Adipose tissue (tissue), 3 donors: Measurements from ENCODE around the gene CHST11. TPM values are rescaled to one million over a fixed set of nuclear protein-coding genes. Genes with fewer than 3 reads are reported as not detected.

Experiments
- H3K27ac ChIP-seq: one replicate; pipeline ENCODE4 v1.5.1; 2013; ENCODE audit warnings: low read depth, low read length
- WGBS, 3 donors: extraction: QIAGEN DNeasy Blood & Tissue Kit; methylation state at CpG; one replicate each; pipeline ENCODE4 v1.1.7; 2013; 5-methylcytosine and 5-hydroxymethylcytosine counted together
- polyA plus RNA-seq, 3 donors: library from polyadenylated mRNA; stranded (reverse); fragments of 200-250 nt; gene quantifications; one replicate each; pipeline ENCODE4 v1.2.3, GENCODE V29; 2013
- donor health status: healthy with polysubstance abuse.
- donor health status: Bipolar disorder and iron deficiency.
- donor health status: healthy.

CHST11 gene
- polyA plus RNA-seq: 1 to 10 TPM; 2.0 to 6.6 (median 3.6) TPM

DNA sequence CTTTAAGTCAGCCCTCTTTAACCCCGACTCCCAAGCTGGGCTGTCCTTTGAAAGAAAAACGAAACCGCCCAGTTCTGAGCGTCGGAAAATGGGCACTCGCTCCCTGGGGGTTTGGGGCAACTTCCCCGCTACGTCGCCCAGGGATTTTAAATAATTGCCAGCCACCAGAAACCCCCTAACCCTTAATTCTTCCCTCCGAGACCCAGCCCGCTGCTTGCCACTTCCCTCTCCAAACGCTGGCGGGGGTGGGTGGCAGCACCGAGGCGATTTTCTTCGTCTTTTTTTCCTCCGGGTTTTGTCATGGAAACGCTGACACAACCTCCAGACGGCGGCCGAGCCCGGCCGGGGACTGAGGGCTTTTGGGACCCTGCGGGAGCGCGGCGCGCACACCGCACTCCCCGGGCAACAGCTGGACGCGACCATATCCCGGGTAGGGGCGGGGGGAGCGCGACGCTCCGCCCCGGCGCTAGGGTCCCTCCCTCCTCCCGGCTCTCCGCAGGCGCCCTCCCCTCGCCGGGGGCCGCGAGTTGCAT is at the start of gene CHST11:
Gene CHST11 (plus strand): TSS at position 532 of the 533 bp plus-strand sequence.
- H3K27ac ChIP-seq: no peak within 1 kb of the TSS
- whole genome bisulfite sequencing, 3 donors: 0 to 1% (median 0%) methylated on average over 47 of the region's 47 CpGs

DNA sequence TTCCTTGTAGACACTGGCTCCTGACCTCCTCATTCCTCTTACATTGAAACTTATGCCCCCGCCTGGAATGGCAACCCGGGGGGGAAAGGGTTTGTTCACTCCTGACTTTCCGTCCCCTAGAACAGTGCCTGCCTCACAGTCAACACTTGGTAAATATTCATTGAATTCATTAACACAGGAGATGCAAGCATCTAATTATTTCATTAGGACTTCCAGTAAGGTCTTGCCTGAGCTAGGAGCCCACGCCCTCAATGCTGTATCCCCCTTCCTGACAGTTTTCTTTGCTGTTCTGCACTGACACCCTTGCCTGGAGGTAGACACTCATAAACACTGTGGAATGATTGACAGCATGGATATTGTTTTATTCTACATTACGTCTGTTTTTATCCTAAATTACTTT is 49.3 kb upstream of the CHST11 start:
- 86 to 95% (median 94%) methylated on average over 5 of the region's 5 CpGs for WGBS, 3 donors
- H3K27ac ChIP-seq: no peak overlapping the region

DNA sequence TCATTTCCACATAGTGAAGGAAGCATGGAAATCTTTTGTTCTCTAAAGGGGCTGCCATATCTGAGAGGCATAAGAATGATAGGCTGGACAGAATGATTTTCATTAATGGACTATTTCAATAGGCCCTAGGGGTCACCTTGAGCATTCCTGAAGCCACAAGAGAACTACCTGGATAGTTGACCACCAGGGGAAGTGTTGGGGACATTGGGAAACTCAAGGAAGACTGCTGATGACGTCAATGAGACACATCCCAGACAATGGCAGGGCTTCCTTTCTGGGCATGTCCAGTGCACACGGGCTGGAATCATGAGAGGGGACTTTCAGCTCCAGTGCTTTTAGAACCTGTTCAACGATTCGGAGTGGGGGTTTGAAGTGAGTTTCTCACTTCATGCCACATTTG is 48.8 kb upstream of the CHST11 start:
- WGBS, 3 donors: 35 to 81% (median 41%) methylated on average over 4 of the region's 4 CpGs
- no peak overlapping the region for H3K27ac ChIP-seq

DNA sequence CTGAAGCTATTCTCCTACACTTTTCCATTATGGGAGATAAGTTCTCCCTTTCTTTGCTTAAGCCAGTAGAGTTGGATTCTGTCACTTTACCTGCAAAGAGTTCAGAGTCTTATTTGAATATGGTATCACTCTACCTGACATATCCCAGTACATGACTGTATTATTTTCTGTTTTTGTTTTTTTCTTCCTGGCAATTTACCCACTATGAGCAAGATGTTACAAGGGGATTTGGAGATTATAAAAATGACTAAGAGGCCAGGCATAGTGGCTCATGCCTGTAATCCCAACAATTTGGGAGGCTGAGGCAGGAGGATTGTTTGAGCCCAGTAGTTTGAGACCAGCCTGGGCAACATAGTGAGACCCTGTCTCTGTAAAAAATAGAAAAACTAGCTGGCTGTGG is 46.4 kb upstream of the CHST11 start:
- no peak overlapping the region for H3K27ac ChIP-seq

DNA sequence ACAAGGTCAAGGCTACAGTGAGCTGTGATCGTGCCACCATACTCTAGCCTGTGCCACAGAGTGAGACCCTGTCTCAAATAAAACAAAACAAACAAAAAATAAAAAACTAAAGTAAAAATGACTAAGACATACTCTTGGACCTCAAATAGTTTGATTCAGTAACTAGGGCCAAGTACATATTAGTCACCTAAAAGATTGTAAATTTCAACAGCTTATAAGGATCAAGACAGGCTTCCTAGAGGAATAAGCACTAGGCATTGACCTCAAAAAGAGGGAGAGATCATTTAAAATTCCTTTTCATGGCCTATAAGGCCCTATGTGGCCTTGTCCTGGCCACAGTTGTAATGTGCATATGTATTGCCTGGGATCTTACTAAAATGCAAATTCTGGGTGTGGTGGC is 46.0 kb upstream of the CHST11 start:
- no peak overlapping the region for H3K27ac ChIP-seq
- WGBS, 3 donors: 83 to 98% (median 96%) methylated on average over 1 of the region's 1 CpG

DNA sequence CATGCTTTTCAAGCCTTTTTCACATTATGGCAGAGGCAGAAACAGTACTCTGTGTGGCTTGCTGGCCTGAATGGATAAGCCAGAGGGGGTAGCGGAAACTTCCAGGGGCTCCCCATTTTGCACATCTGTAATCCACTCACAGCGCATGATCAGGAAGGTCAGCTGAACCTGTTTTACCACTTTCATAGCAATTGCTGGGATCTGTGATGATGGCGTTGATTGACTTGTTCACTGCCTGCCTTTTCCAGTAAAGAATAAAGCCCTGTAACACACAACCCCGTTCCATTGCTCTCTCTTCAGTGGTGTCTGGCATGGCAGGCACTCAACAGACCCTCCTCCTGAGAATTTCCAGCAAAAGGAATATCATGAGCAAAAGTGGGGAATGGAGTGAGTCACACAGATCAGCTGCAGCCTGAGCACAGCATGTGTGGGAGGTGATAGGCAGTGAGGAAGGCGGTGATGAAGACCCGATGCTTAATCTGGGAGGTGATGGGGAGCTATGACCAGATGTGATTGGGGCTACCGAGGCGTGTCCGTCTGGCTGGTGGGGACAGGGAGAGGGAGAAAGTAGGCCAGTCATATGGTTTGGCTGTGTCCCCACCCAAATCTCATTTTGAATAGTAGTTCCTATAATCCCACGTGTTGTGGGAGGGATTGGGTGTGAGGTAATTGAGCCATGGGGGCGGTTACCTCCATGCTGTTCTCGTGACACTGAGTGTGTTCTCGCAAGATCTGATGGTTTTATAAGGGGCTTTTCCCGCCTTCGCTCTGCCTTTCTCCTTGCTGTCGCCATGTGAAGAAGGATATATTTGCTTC is 44.7 kb upstream of the CHST11 start:
- 87 to 92% (median 91%) methylated on average over 16 of the region's 16 CpGs for WGBS, 3 donors
- H3K27ac ChIP-seq: no peak overlapping the region

DNA sequence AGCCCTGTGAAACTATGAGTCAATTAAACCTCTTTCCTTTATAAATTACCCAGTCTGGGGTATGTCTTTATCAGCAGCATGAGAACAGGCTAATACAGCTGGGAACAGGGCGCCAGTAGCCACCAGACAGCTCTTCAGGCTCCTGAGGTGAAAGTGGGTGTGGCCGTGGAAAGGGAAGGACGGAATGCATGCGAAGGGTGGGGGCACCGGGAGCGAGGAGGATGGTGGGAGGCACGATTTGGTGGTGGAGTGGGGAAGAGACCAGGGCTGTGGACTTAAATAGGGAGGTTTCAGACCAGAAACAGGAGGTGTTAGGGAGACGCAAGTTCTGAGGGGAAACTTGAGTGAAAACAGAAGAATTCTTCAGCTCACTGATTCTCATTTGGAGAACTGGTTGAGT is 44.1 kb upstream of the CHST11 start:
- WGBS, 3 donors: 85 to 94% (median 85%) methylated on average over 8 of the region's 8 CpGs
- no peak overlapping the region for H3K27ac ChIP-seq

DNA sequence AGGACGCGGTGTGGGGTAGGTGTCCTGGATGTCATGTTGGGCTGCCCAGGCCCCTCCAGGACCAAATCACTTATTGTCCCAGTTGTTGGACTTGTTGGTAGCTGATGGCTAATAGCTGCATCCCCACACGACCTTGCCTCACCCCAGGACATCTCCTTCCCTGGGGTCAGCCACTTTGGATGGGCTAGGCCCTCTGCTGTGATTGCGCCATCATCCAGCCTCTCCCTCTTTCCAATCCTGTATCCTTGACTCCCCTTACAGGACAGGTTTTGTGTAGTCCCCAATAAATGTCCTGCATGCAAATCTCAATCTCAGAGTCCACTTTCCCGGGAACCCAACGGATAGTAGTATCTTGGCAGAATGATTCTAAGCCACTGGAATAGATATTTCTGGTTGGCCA is 43.4 kb upstream of the CHST11 start:
- WGBS, 3 donors: 89 to 93% (median 90%) methylated on average over 6 of the region's 6 CpGs
- H3K27ac ChIP-seq: no peak overlapping the region

DNA sequence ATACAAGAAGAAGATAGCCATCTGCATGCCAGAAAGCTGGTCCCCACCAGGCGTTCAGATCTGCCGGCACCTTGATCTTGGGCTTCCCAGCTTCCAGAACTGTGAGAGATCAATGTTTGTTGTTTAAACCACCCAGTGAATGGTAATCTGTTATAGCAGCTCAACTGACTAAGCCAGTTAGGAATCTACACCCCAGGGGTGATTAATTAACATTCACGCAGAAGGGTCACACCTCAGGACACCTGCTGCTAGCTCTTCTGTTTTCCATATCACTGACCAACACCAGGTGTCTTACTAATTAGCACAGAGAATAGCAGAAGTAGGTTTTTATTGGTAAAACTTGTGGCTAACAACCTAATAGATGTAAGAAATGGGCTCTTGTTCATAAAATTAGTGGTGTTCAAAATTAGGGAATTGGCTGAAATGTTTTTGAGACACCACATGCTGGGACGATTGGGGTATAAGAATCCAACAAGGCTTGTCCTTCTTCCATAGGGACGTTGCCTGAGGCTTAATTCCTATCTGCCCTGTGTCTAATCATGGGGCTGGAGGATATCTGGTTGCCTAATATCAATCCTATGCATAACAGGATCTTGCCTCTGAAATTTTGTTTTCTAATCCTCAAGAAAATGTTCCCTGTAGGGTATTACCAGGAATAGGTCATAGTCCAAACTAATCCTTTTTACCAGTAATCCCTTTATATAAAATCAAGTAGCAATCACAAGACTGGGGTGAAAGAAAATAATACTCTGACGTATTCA is 42.0 kb upstream of the CHST11 start:
- no peak overlapping the region for H3K27ac ChIP-seq
- 62 to 71% (median 68%) methylated on average over 6 of the region's 6 CpGs for WGBS, 3 donors

DNA sequence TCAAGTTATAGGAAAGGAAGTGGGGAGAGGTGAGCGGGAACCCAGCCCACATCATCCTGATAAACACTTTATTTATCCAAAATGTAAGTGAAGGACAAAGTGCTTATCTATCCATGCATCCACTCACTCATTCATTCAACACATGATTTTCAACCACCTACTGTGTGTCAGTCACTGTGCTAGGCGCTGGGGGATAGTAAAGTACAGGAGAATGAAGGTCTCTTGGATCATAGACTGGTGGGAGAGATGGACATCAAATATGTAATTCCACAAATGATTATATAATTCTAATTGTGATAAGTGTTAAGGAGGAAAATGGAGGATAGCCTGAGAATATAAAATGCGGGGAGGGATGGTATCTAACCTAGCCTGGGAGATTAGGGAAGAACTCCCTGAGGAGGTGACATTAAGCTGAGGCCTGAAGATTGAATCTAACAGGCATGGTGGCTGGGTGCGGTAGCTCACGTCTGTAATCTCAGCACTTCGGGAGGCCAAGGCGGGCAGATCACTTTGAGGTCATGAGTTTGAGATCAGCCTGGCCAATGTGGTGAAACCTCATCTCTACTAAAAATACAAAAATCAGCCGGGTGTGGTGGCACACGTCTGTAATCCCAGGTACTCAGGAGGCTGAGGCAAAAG is 41.3 kb upstream of the CHST11 start:
- WGBS, 3 donors: 94 to 98% (median 96%) methylated on average over 9 of the region's 9 CpGs

DNA sequence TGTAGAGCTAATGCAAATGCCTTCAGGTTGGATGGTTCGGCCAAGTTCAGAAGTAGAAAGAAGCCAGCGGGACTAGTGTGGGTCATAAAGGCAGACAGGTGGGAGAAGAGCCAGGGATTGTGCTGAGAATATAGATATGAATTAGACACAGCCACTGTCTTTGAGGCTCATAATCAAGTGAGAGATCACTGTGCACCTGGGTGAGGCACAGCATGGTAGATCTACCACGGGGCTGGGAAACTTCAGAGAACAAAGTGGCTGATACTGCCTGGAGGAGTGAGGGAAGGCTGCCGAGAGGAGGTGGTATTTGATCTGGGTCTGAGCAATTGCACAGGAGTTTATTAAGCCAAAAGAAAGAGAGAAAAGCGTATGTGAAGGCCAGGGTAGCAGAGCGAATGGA is 40.6 kb upstream of the CHST11 start:
- no peak overlapping the region for H3K27ac ChIP-seq
- WGBS, 3 donors: 82 to 88% (median 86%) methylated on average over 6 of the region's 6 CpGs

More for the DNA sequence above, 41.3 kb upstream of the CHST11 start:
- H3K27ac ChIP-seq: no peak overlapping the region

DNA sequence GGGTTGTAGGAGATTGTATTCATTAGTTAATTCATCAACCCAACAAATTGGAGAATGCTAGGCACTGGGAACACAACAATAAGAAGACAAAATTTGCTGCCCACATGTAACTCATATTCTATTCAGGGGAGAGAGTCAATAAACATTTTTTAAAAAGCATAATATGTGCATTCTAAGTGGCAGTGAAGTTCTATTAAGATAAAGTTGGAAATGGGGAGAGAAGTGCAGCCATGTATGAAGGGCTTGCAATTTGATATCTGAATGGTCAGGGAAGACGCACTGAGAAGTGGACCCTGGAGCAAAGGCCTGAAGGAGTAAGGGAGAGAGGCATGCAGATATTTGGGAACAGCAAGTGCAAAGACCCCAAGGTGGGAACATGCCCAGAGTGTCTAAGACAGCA is 40.2 kb upstream of the CHST11 start:
- H3K27ac ChIP-seq: no peak overlapping the region
- WGBS, 3 donors: 0 to 59% (median 0%) methylated on average over 1 of the region's 1 CpG

DNA sequence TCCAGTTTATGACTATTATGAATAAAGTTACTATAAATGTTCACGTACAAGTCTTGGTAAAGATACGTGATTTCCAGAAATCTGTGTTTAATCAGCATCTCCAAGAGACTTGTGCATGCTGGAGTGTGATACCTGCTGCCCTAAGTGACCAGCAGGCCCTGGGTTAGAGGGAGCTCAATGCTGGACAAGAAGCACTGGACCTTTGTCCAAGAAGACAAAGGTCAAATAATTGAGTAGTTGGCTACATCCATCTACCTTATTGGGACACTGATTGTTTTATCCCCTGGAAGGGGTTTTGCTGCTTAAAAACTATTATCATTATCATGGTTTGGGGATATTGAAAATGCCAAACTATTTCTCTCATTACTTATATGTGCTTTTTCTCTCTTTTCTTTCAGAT is 37.0 kb upstream of the CHST11 start:
- WGBS, 3 donors: 93 to 98% (median 93%) methylated on average over 2 of the region's 2 CpGs

DNA sequence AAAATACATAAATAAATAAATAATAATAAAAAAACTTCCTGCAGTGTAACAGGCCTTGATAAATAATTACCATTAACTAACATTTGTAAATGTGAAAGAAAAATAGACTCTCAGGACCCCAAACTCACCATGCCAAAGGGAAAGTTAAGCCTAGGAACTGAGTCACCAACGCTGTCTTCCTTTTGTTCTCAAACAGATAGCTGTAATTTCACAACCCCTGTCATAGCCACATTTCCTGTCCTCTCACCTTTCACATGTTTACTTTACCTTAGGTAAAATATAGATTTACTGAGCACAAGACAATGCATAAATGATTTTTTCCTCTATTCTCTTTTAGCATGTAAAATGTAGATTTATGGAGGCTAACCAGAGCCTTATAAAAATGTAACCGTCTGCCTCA is 35.9 kb upstream of the CHST11 start:
- WGBS, 3 donors: 58 to 68% (median 66%) methylated on average over 2 of the region's 2 CpGs
- H3K27ac ChIP-seq: no peak overlapping the region

More for the DNA sequence above, 37.0 kb upstream of the CHST11 start:
- H3K27ac ChIP-seq: no peak overlapping the region

DNA sequence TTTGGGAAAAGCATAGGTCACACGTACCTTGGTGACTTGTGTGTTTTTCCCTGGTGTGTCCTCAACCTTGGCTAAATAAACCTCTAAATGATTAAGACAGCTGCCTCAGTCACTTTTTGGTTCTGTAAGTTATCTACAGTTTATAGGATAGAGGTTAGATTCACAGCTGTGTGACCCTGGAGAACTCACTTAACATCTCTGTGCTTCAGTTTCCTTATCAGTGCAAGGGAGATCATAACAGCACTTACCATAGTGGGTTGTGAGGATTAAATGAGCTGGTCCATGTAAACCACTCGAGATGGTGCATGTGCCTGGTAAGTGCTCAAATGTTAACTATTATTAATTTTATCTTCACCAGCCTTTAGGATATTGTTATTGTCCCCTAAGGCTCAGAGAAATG is 35.4 kb upstream of the CHST11 start:
- H3K27ac ChIP-seq: no peak overlapping the region
- 81 to 90% (median 89%) methylated on average over 2 of the region's 2 CpGs for WGBS, 3 donors

DNA sequence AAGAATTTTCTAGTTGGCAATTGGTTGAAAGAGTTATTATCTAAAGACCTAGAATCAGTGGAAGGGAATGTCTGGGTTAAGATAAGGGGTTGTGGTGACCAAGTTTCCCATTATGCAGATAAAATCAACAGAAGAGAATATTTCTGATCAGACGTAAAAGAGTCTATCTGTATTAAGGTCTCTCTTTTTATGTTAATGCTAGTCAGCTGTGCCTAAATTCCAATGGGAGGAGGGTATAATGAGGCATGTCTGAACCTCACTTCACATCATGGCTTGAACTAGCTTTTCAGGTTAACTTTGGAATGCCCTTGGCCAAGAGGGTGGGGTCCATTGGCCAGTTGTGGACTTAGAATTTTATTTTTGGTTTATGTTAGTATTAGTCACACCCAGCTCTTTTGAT is 34.3 kb upstream of the CHST11 start:
- 75 to 85% (median 76%) methylated on average over 1 of the region's 1 CpG for WGBS, 3 donors

DNA sequence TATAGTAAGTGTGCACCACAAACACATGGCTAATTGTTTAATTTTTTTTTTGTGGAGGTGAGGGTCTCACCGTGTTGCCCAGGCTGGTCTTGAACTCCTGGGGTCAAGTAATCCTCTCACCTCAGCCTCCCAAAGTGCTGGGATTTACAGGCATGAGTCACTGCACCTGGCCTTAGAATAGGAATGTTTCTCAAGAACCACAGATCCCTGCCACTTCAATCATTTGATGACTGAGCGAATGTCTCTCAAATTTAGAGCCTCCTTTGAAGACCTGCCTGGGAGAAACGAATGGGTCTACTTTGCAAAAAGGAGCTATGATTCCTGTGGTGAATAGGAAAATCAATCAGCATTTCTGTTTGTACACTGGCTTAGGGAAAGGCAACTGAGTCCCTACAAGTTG is 33.5 kb upstream of the CHST11 start:
- WGBS, 3 donors: 73 to 82% (median 79%) methylated on average over 3 of the region's 3 CpGs
- H3K27ac ChIP-seq: no peak overlapping the region

More for the DNA sequence above, 34.3 kb upstream of the CHST11 start:
- H3K27ac ChIP-seq: no peak overlapping the region

DNA sequence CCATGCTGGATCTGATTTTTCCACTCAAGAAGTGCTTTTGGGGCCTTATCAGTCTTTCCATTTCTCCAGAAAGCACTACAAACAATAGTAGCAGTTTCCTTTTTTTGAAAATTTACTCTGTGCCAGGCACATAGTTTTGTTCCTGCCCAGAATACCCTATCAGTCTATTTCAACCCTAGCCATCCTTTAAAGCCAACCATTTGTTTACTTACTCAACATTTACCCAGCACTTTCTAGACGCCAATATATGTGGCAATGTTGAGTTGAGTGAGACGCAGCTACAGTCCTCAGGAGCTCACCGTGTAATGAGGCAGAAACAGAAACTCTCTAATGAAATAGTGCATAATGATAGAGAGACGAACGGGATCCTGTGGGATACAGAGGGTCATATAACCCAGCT is 32.9 kb upstream of the CHST11 start:
- no peak overlapping the region for H3K27ac ChIP-seq
- 46 to 90% (median 79%) methylated on average over 5 of the region's 5 CpGs for WGBS, 3 donors

DNA sequence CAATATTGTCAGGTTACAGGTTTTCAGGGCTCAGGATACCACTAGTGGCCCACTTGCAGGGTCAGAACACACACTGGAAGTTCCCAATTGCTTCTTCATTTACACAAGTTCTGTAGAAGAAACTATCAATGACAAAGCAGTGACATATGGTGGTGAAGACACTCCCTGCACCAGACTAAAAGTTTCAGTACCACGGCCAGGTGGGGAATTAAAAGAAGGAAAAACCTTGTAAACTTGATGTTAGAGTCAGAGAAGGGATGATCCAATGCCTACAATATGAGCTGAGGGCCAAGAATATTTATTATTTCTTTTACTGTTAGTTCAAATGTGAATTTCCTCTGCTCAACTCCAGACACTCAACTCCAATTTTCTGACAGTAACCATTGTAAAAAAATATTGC is 31.8 kb upstream of the CHST11 start:
- 81 to 96% (median 82%) methylated on average over 1 of the region's 1 CpG for WGBS, 3 donors
- H3K27ac ChIP-seq: no peak overlapping the region
